Measurements from ENCODE around the gene ARL2BP.

Gene ARL2BP

DNA sequence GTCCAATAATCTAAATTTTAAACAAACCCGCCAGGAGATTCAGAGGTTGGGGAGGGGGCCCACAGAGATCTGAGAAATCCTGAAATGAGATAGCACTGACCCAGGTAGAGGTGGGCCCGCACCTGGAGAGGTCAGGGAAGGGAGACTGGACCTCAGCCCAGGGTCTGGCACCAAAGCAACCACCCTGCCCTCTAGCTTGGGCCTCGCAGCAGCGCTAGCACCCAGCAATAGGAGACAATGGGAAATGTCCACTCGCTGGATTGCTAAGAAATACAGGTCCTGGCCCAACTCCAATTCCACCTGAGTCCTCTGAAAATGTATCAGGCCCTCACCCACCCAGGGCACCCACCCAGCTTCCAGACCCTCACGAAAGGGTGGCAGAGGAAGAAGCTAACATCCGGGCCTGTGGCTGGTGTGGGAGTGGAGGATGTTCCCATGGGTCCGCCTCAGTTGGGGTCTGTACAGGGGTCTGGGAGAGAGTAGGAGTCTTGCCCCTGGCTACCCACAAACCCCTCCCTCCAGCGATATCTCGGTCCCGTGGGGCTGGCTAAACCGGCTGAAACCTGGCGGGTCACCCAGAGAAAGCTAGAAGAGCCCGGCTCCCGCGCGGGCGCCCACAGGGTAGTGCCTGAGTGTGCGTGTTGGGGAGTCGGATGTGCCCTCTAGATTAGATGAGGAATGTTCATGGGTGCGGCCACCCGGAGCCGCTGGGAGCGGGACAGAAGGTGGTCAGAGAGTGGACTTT lies 38.3 kb downstream of the ARL2BP start:
- DNase-seq (ENCODE audit: low spot score) = peak; percentile 29

DNA sequence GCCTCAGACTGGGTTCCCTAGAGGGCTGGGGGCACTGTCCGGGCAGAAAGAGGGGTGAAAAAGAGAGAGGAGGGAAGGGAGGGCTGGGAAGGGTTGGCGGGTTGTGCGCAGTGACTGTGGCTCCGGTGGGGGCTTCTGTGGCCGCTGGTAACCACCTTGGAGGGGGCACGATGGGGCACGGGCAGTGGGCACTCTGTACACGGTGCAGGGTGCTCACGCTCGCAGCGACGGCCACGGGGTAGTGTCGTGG lies 38.8 kb downstream of the ARL2BP start:
- no peak for DNase-seq (ENCODE audit: low spot score)

- DNase-seq (ENCODE audit: low spot score) = peak; percentile 89
Observed at GRCh38 chr16:57284209-57284951, 39.3 kb downstream of the ARL2BP start, which contains the start of gene PLLP. Gene PLLP, minus strand, starts transcription at chr16:57284672. Its CDS starts 132 bp downstream, at chr16:57284540.

DNA sequence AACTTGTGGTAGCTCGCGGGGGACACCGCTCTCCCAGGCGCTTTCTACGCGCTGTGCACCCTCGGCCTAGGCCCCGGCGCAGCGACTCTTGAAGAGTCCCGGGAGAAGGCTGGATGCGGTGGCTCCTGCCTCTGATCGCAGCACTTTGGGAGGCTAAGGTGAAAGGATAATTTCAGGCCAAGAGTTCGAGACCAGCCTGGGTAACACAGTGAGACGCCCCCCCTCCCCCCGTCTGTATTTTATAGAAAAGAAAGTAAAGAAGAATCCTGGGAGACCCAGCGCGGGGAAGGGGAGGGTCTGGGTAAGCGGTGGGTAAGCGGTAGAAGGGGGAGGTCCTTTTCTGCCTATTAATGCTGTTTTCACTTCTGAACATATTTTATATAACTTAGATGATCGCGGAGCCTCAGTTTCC lies 39.9 kb downstream of the ARL2BP start:
- DNase-seq (ENCODE audit: low spot score) = no peak

DNA sequence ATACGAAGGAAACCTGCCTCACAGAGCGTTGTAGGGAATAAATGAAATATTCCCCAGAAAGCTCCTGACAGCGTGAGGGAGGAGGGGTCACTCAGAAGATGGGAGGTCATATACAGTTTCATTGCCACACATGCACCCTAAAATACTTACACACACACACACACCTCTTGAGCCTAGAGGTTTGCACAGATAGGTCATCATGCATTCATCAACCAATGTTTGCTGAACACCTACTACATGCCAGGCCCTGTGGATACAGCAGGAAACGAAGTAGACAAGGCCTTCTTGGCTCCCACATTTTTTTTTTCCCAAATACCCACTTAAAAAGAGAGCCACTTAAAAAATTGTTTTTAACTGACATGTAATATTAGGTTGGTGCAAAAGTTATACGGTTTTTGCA lies 40.3 kb downstream of the ARL2BP start:
- DNase-seq (ENCODE audit: low spot score) = no peak

DNA sequence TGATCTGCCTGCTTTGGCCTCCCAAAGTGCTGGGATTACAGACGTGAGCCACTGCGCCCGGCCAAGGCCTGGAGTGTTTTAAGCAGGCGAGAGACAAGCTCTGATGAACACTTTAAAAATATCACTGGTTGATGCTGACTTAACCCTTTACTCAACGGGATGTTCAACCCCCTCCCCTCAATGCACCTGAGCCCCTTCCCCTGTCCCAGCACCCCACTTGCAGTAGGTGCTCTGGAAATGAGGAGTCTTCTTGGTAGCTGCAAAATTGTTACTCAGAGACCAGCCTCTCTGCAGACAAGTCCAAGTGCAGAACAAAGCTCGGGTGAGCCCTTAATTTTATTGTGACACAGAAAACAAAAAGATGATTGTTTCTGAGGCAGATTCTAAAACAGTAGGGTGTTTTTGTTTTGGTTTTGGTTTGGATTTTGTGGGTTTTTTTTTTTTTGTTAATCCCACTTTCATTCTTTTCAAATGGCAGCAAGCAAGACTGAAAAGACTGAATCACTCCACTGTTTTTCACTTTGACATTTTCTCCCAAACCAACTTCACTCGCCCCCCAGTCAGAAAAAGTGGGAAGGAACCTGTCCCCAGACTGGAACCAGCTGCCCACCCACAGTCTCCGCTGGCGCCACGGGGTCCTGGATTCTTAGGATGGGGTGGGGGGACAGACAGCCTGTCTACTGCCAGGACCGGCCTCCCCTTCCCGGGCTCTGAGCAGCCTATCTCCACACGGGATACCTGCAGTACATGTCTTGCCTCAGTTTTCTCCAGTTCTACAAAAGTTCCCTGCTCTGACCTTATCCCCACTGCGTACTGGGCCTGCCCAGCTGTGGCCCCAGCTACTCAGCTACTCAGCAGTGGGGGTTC lies 44.6 kb downstream of the ARL2BP start:
- no peak for DNase-seq (ENCODE audit: low spot score)

- DNase-seq (ENCODE audit: low spot score) = no peak
Observed at GRCh38 chr16:57297856-57298255, 52.8 kb downstream of the ARL2BP start.

DNA sequence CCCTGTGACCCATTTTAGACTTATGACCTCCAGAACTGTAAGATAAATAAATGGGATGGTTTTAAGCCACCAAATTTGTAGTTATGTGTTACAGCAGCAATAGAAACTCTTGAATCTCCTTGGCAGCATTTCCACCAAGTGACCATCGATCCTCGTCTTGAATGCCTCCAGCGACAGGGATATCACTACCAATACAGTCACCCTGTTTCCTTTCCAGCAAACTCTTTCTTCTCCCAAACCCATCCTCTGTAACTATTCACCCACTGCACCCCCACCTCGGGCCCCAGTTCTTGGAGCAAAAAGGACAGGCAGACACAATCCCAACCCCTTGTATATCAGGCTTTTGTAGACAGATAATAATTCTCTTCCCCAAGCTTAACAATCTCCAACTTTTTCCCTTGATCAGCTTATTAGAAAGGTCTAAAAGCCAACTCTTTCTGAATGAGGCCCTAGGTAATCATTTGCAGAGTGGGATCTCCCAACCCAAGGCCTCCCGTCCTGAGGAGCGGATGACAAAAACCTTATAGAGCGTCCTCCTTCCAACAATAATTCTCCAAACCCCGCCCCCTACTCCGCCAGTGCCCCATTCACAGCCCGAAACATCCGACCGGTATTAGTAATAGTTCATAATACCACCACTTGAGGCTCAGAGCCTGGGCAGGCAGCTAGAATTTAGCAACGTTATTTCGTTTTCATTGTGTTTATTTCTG lies 54.1 kb downstream of the ARL2BP start:
- DNase-seq (ENCODE audit: low spot score) = peak; percentile 61

DNA sequence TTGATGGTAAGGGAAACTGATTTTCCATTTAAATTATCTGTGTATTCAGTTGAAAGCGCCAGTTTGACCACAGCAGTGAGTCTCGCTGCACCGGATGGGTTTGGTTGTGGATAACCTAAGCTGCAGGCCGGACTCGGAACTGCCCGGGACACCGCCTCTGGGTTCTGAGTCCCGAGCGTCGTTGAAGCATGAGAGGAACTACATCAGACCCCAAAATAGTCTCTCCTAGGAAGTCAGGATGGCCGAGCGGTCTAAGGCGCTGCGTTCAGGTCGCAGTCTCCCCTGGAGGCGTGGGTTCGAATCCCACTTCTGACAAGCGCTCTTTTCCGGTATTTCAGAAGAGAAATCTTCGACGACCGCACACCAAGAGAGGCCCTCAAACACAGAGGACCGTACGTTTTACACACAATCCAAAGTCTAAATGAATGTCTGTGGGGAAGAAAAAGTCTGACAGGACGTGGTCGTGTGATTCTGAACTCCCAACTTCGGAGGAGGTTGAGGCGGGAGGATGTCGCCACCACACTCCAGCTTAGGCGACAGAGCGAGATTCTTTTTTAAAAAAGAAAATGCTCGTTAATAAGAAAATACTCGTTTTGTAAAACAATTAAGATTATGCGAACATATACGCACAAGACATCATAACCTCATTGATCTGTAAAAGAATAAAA lies 54.8 kb downstream of the ARL2BP start:
- peak; percentile 81 for DNase-seq (ENCODE audit: low spot score)

DNA sequence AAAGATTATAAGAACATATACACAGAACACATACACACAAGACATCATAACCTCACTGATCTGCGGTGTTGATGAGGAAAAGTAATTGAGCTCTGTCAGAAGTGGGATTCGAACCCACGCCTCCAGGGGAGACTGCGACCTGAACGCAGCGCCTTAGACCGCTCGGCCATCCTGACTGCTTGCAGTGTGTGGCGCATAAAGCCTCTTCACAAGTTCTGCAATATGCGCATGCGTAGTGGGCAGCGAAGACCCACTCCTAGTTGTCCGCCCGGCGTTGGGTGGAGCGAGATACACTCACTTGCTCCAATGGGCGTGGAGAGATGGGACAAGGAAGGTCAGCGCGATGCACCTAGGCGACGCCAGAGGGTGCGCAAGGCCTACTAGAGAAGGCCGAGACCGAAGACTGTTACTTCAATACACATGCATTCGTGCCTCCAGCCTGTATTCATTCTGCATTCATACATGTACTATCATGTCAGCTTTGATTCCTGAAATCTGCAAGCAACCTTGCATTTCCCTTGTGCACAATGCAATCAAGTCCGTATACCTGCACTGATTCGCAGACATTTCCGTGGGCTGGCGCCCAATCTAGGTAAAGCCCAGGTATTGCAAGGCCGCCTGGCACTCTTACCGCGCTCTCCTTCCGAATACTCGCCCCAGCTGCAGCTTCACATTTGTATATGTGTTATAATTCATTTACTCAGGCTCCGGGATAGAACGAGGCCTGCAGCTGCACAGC lies 55.5 kb downstream of the ARL2BP start:
- peak; percentile 94 for DNase-seq (ENCODE audit: low spot score)

GRCh38 chr16:57301126-57301817 lies 56.2 kb downstream of the ARL2BP start:
- DNase-seq (ENCODE audit: low spot score) = peak; percentile 8

Measured in D341Med (cell line).